ENCODE measurements around the gene MEOX2.

The MEOX2 gene

DNA sequence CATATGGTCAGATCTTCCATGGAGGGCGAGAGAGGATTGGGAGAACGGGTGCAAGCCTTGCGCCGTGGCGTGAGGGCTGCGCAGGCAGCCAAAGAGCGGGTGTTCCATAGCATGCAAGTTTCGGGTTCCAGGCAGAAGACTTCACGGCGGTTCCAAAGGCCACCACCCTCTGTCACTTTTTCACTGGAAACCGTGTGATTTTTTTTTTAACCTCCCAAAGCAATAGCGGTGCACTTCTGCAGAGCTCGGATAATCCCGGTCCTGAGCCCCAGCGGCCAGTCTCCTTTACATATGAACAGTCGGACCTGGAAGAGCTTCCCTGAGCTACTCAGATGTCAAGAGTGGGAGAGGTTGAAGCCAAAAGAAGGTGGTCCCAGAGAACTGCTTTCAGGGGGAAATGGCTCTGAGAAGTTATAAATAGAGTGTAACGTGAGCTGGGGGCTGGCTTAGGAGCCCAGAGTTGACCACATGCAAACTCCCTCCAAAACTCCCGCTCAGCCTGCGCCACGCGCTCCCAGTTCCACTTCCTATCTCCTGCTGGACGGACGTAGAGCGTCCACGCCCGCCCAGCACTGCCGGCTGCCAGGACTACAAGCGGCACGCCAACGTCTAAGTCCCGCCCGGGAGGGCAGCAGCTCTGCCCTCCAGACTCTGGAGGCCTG is at the start of gene MEOX2:
Gene MEOX2, minus strand, starts transcription at position 389 of the 662 bp plus-strand sequence. Its CDS starts 281 bp downstream, at position 108.
- DNase-seq (ENCODE audit: extremely low spot score, insufficient read length, low read depth) (no peak), FAIRE-seq (no peak)

GRCh38 chr7:15729746-15730145 is 43.3 kb upstream of the MEOX2 start:
- no peak for DNase-seq (ENCODE audit: extremely low spot score, insufficient read length, low read depth)
- FAIRE-seq = no peak

- no peak for DNase-seq (ENCODE audit: extremely low spot score, insufficient read length, low read depth)
- FAIRE-seq = no peak
Observed at GRCh38 chr7:15725051-15725450, 38.6 kb upstream of the MEOX2 start.

DNA sequence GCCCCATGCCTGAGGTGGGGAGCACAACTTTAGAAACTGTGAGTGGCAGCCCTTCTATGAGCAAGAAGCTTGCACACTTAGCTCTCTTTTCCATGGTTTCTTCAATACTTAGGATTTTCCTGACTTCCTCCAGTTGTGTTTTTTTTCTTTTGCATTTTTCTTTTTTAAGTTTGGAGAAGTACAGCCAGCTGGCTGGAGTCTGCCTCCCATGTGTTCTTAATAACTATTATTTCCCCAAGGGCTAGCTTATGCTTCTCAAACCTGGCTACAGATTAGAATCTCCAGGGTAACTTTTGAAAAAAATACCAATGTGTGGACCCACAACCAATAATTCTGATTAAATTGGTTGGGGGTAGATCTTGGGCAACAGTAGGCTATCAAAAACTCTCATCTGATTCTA is 37.4 kb upstream of the MEOX2 start:
- FAIRE-seq (no peak), DNase-seq (ENCODE audit: extremely low spot score, insufficient read length, low read depth) (no peak)

- peak; percentile 49 for FAIRE-seq
- no peak for DNase-seq (ENCODE audit: extremely low spot score, insufficient read length, low read depth)
Observed at GRCh38 chr7:15720849-15721471, 34.5 kb upstream of the MEOX2 start.

DNA sequence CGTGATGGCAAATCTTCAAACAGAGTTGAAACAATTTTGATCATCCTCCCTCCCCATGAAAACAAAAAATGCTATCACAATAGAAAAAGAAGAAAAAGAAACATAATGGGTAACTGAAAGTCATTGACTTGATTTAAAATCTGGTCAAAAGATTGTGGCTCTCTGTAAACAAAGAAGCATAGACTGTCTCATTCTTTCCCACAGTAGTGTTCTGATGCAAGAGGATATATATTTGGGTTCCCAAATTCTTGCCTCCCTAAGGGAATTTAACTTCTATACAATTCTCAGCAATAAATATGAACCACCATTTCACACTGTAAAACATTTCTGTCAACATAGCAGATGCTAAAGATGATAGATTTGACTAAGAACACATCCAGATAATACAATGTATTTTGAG is 32.8 kb upstream of the MEOX2 start:
- FAIRE-seq = no peak

GRCh38 chr7:15715435-15715834 is 29.0 kb upstream of the MEOX2 start:
- no peak for FAIRE-seq
- no peak for DNase-seq (ENCODE audit: extremely low spot score, insufficient read length, low read depth)

More for the DNA sequence above, 32.8 kb upstream of the MEOX2 start:
- DNase-seq (ENCODE audit: extremely low spot score, insufficient read length, low read depth) = no peak

GRCh38 chr7:15709978-15710377 is 23.5 kb upstream of the MEOX2 start:
- FAIRE-seq (no peak), DNase-seq (ENCODE audit: extremely low spot score, insufficient read length, low read depth) (no peak)

DNA sequence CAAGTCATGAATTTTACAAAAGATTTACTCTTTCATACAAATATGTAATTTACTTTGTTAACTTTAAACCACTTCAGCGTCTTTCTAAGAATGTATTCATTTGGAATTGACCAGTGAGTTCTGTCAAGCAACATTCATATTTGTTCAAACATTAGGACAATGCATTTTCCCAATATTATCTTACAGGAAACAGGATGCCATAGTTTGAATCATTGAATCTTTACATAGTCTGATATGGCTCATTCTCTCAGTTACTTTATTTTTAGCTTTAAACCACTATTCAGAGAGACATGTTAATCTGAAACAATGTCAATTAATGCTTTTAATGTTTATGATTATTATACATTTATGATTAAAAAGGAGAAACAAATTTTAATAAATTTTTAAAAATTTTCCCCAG is 21.1 kb upstream of the MEOX2 start:
- DNase-seq (ENCODE audit: extremely low spot score, insufficient read length, low read depth) = no peak
- no peak for FAIRE-seq

- no peak for FAIRE-seq
- no peak for DNase-seq (ENCODE audit: extremely low spot score, insufficient read length, low read depth)
Observed at GRCh38 chr7:15703732-15704131, 17.2 kb upstream of the MEOX2 start.

DNA sequence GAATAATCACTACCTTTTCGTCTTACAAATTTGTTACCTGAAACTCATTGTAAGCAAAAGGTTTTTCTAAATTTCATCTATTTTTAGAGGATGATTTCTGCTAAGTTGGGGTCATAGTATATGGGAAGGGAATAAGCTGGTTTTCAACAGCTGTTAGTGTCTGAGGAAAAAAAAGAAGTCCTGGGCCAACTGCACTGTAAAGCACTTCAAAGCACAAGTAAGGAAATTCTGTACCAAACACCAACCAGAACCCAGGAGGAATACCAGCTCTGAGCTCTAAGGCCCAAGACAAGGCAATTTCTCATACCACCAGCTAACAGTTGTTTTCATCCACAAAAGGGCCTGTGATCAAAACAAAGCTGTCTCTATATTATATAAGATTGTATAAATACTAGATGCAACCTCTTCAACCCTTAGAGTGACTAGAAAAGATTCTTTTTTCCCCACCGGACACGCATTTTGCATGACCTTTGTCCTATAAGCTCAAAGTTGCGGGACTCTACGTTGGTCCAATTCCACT is 6.1 kb upstream of the MEOX2 start:
- no peak for DNase-seq (ENCODE audit: extremely low spot score, insufficient read length, low read depth)
- no peak for FAIRE-seq

- no peak for DNase-seq (ENCODE audit: extremely low spot score, insufficient read length, low read depth)
- FAIRE-seq = no peak
Observed at GRCh38 chr7:15688911-15689310, 2.4 kb upstream of the MEOX2 start.

GRCh38 chr7:15688279-15688626 is 1.8 kb upstream of the MEOX2 start:
- FAIRE-seq (no peak), DNase-seq (ENCODE audit: extremely low spot score, insufficient read length, low read depth) (no peak)

DNA sequence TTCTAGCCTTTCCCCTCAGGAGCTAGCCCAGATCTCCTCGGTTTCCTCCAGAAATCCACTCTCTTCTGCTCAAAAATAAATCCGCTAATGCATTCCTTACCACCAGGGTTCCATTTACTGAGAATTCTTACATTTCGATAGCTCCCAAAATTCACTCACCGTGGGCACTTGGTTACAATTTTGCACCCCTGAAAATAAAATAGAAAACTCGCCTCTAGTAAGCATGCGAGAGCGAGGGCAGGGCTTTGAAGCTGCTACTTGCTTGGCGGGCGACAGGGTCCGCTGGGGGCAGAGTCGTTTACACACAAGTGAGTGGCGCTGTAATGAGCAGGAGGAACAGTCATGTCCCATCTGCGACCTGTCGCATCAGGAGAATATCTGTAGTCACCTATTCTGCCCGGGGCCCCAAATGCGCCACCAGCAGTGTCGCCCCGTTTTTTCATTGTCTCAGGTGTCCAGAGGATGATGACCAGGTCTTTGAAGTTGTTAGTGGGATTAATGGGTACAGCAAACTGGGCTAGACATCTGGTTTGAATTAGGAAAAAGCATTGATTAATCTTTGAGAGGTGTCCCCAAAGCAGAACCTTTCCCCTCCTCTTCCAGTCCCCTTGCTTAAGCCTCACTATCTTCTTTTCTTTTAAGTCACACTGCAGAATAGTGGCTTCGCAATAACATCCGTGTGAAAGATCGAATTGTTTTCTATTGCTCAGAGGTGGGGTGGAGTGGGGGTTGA is 1.2 kb upstream of the MEOX2 start:
- FAIRE-seq (no peak), DNase-seq (ENCODE audit: extremely low spot score, insufficient read length, low read depth) (no peak)

GRCh38 chr7:15686957-15687545 is 568 bp upstream of the MEOX2 start:
- no peak for FAIRE-seq
- DNase-seq (ENCODE audit: extremely low spot score, insufficient read length, low read depth) = no peak

GRCh38 chr7:15685358-15686294 is 857 bp downstream of the MEOX2 start:
- FAIRE-seq (no peak), DNase-seq (ENCODE audit: extremely low spot score, insufficient read length, low read depth) (no peak)

- no peak for FAIRE-seq
- DNase-seq (ENCODE audit: extremely low spot score, insufficient read length, low read depth) = no peak
Observed at GRCh38 chr7:15684871-15685270, 1.6 kb downstream of the MEOX2 start.

- no peak for DNase-seq (ENCODE audit: extremely low spot score, insufficient read length, low read depth)
- FAIRE-seq = no peak
Observed at GRCh38 chr7:15684111-15684800, 2.2 kb downstream of the MEOX2 start.

DNA sequence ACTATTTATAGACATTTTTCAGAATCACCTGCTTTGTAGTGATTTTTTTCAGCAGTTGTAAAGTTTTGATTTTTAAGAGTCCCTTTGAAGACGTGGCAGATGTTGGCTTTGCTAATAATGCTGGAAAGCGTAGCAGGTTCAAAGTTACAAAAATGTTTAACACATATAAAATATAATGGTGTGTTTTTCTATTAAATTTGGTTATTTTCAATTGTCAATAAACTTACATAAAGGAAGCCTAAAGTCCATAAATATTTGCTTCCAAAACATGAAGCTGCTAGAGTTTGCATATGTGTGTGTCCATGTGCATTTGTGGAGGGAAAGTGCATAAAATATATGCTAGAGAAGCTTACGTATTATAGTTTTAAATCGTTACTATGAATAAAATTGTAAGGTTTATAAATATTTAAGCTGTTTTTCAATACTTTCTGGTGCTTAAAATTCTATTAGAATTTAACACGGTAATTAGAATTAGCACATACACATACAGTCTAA is 3.7 kb downstream of the MEOX2 start:
- no peak for DNase-seq (ENCODE audit: extremely low spot score, insufficient read length, low read depth)
- no peak for FAIRE-seq

All from GM18507 (cell line).